HCT116 (cell line): ENCODE measurements around the gene MAGEA4. TPM values are rescaled to one million over a fixed set of nuclear protein-coding genes. Genes with fewer than 3 reads are reported as not detected.

Experiments
- ATAC-seq: fragments of 200-7000 bp; cut with Tn5 transposase; 2 replicates; pipeline ENCODE4 v1.9.1; 2020; ENCODE audit warnings: mild to moderate bottlenecking, moderate library complexity
- BruUV-seq: library from RNA; stranded (reverse); fragments of 400-500 nt; replicated peaks from 2 replicates; lab custom pipeline; 2021; lab: Mats Ljungman, UMichigan
- CTCF ChIA-PET: fragments of 300-600 bp; sonication (Branson Sonifier 250); formaldehyde crosslinking; loops from one replicate; lab custom pipeline; 2021; ENCODE audit warnings: antibody characterized with exemption; lab: Charles Lee
- POLR2A ChIA-PET: fragments of 300-600, 350-600 bp; sonication (Branson Sonifier 250); formaldehyde crosslinking; loops from one replicate; lab custom pipeline; 2021; ENCODE audit warnings: antibody characterized with exemption; lab: Charles Lee
- RAD21 ChIA-PET, 2 experiments: fragments of 300-600 bp; sonication (Branson Sonifier 250); formaldehyde crosslinking; loops; one replicate each; lab custom pipeline; 2023; ENCODE audit warnings: low total read pairs in 2 of 2; ENCODE audit not compliant: uncharacterized antibody in 2 of 2, unreplicated experiment in 2 of 2, low non-redundant PET in 1 of 2; lab: Charles Lee
- DNase-seq: peaks from one replicate; pipeline ENCODE4 v3.0.0-alpha.2; 2010; ENCODE audit warnings: low read depth, low spot score
- H2AFZ ChIP-seq: fragments of 200-600 bp; shearing (Covaris generic), sonication (generic); 2 replicates; pipeline ENCODE4 v1.6.1; 2017; ENCODE audit warnings: low read depth, mixed run types, mixed read lengths, antibody characterized with exemption, low read length; ENCODE audit not compliant: poor library complexity, severe bottlenecking
- H3K27ac ChIP-seq: 2 replicates; pipeline ENCODE4 v1.5.1; 2012; ENCODE audit warnings: low read depth, low read length
- H3K27me3 ChIP-seq: fragments of 200-600 bp; sonication (generic); 2 replicates; pipeline ENCODE4 v1.6.1; 2016; ENCODE audit warnings: mixed run types, low read length, mixed read lengths; ENCODE audit not compliant: insufficient read depth
- H3K36me3 ChIP-seq, 2 experiments: fragments of 200-500 bp in 1 of 2; fragments of 200-600 bp in 1 of 2; sonication (Bioruptor generic) in 1 of 2; sonication (generic) in 1 of 2; 2 replicates each; pipeline versions ENCODE4 v1.5.1 to v1.6.1; 2014 to 2016; ENCODE audit warnings: low read length in 2 of 2, inconsistent platforms in 1 of 2, mixed read lengths in 1 of 2, mixed run types in 1 of 2; ENCODE audit not compliant: insufficient read depth in 2 of 2, control insufficient read depth in 1 of 2
- H3K4me1 ChIP-seq, 2 experiments: fragments of 200-600 bp in 1 of 2; sonication (generic) in 1 of 2; 2 replicates each; pipeline versions ENCODE4 v1.5.1 to v1.6.1; 2012 to 2017; ENCODE audit warnings: low read length in 2 of 2, inconsistent platforms in 1 of 2, mild to moderate bottlenecking in 1 of 2, mixed read lengths in 1 of 2, mixed run types in 1 of 2, moderate library complexity in 1 of 2; ENCODE audit not compliant: insufficient read depth in 2 of 2, control insufficient read depth in 1 of 2
- H3K4me2 ChIP-seq: fragments of 200-600 bp; sonication (generic); 2 replicates; pipeline ENCODE4 v1.6.1; 2017; ENCODE audit warnings: mixed run types, low read length, mixed read lengths
- H3K4me3 ChIP-seq, 2 experiments: fragments of 200-600 bp in 1 of 2; sonication (generic) in 1 of 2; replicated peaks in 1 of 2; 2 replicates each; pipeline ENCODE4 v1.5.1; 2011 to 2016; ENCODE audit warnings: low read length in 2 of 2, control low read depth in 1 of 2, low read depth in 1 of 2, mild to moderate bottlenecking in 1 of 2, mixed read lengths in 1 of 2, mixed run types in 1 of 2
- H3K79me2 ChIP-seq: fragments of 200-600 bp; sonication (generic); 2 replicates; pipeline ENCODE4 v1.6.1; 2017; ENCODE audit warnings: mild to moderate bottlenecking, mixed run types, low read length, moderate library complexity, mixed read lengths; ENCODE audit not compliant: insufficient read depth
- H3K9ac ChIP-seq: fragments of 200-600 bp; sonication (generic); 2 replicates; pipeline ENCODE4 v1.6.1; 2016; ENCODE audit warnings: low read length, mixed read lengths
- H3K9me2 ChIP-seq: fragments of 200-600 bp; sonication (generic), shearing (Covaris generic); 2 replicates; pipeline ENCODE4 v1.6.1; 2017; ENCODE audit warnings: mixed run types, mild to moderate bottlenecking, moderate library complexity; ENCODE audit not compliant: insufficient read depth
- H3K9me3 ChIP-seq, 2 experiments: fragments of 200-500 bp in 1 of 2; fragments of 200-600 bp in 1 of 2; sonication (Bioruptor generic) in 1 of 2; sonication (generic) in 1 of 2; 2 replicates each; pipeline ENCODE4 v1.6.1; 2014 to 2017; ENCODE audit warnings: low read length in 2 of 2, mixed read lengths in 2 of 2, inconsistent platforms in 1 of 2, low read depth in 1 of 2, mild to moderate bottlenecking in 1 of 2, mixed run types in 1 of 2, moderate library complexity in 1 of 2; ENCODE audit not compliant: control insufficient read depth in 1 of 2, insufficient read depth in 1 of 2
- H4K20me1 ChIP-seq: fragments of 200-600 bp; sonication (generic), shearing (Covaris generic); 2 replicates; pipeline ENCODE4 v1.6.1; 2017; ENCODE audit warnings: mixed run types, mild to moderate bottlenecking, moderate library complexity; ENCODE audit not compliant: insufficient read depth
- CTCF ChIP-seq, 3 experiments: fragments of 200-600 bp in 1 of 3; sonication (generic) in 1 of 3; IDR thresholded peaks in 2 of 3; conservative IDR thresholded peaks in 1 of 3; 2 replicates each; pipeline ENCODE4 v1.5.1; 2012 to 2017; ENCODE audit warnings: low read depth in 2 of 3, low read length in 2 of 3, antibody characterized with exemption in 1 of 3, borderline replicate concordance in 1 of 3, control low read depth in 1 of 3, mild to moderate bottlenecking in 1 of 3, mixed read lengths in 1 of 3, mixed run types in 1 of 3, moderate library complexity in 1 of 3; ENCODE audit not compliant: insufficient read depth in 1 of 3
- EGR1 ChIP-seq: IDR thresholded peaks from 2 replicates; pipeline ENCODE4 v1.6.1; 2012; ENCODE audit warnings: low read depth
- ELF1 ChIP-seq: IDR thresholded peaks from 2 replicates; pipeline ENCODE4 v1.6.1; 2012; ENCODE audit warnings: low read depth, borderline replicate concordance
- EZH2phosphoT487 ChIP-seq: fragments of 200-600 bp; IDR thresholded peaks from 2 replicates; pipeline ENCODE4 v1.6.1; 2018; ENCODE audit warnings: antibody characterized with exemption, borderline replicate concordance
- JUND ChIP-seq: IDR thresholded peaks from 2 replicates; pipeline ENCODE4 v1.6.1; 2012
- MAX ChIP-seq: IDR thresholded peaks from 2 replicates; pipeline ENCODE4 v1.6.1; 2012
- POLR2A ChIP-seq: IDR thresholded peaks from 2 replicates; pipeline ENCODE4 v1.7.0; 2011; ENCODE audit warnings: borderline replicate concordance; ENCODE audit not compliant: insufficient read depth, insufficient read length; ENCODE audit errors: extremely low read depth
- POLR2AphosphoS5 ChIP-seq: IDR thresholded peaks from 2 replicates; pipeline ENCODE4 v1.6.1; 2011; ENCODE audit warnings: mild to moderate bottlenecking, low read depth, low read length, moderate library complexity
- SIN3A ChIP-seq: IDR thresholded peaks from 2 replicates; pipeline ENCODE4 v1.6.1; 2012; ENCODE audit warnings: low read depth
- SP1 ChIP-seq: IDR thresholded peaks from 2 replicates; pipeline ENCODE4 v1.6.1; 2012; ENCODE audit warnings: low read depth
- YY1 ChIP-seq: IDR thresholded peaks from 2 replicates; pipeline ENCODE4 v1.6.1; 2011; ENCODE audit warnings: low read length, low read depth, moderate library complexity, mild to moderate bottlenecking; ENCODE audit not compliant: insufficient replicate concordance; ENCODE audit errors: extremely low read depth
- ZFX ChIP-seq: fragments of 450-650 bp; IDR thresholded peaks from 2 replicates; pipeline ENCODE4 v1.6.1; 2017
- ZNF274 ChIP-seq: fragments of 200-500 bp; sonication (Bioruptor generic); IDR thresholded peaks from 2 replicates; pipeline ENCODE4 v1.6.1; 2014; ENCODE audit warnings: mild to moderate bottlenecking, low read depth, low read length, inconsistent platforms
- intact Hi-C: fragments of 100-400 bp; cut with micrococcal nuclease; formaldehyde crosslinking; loops from 2 replicates; pipeline ENCODE4 v1.10.0; 2022
- total RNA-seq: library from RNA; stranded (reverse); gene quantifications from one replicate; pipeline ENCODE4 v1.2.1, GENCODE V29; 2021; ENCODE audit not compliant: unreplicated experiment
- TF ChIP-seq, protein P1 (sequence below): IDR thresholded peaks from 2 replicates; pipeline ENCODE4 v1.6.1; 2011; ENCODE audit warnings: mild to moderate bottlenecking, low read length, moderate library complexity; ENCODE audit not compliant: insufficient replicate concordance; ENCODE audit errors: extremely low read depth
- TF ChIP-seq, protein P2 (sequence below): IDR thresholded peaks from 2 replicates; pipeline ENCODE4 v1.6.1; 2012

The MAGEA4 gene
- total RNA-seq, 1 experiment from 2014 or later = not detected

GRCh38 chrX:151954730-151955129, 42.0 kb downstream of the MAGEA4 start:
- BruUV-seq = no TSS peak

DNA sequence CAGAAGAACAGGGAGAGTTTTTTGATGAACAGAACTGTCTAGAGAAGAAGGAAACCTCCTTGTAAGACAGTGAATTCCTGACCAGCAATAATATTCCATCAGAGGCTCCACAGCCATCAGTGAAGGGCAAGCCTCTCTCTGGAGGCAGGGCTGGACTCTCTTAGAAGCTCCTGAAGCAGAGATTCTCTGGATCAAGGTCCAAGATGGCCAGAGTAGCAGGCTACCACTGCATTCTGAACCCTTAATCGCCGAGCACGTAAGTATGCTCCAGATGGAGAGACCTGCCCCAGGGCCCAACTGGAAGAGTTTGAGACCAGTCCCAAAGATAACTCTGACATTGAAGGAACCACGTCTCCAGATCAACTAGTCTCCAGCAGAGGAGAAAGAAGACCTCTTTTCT, 45.4 kb downstream of the MAGEA4 start:
- Histone ChIP-seq H3K9ac (no peak overlapping the region), H3K27ac (no peak overlapping the region), H3K9me2 (no peaks in the 10 kb centered on the region), H3K9me3 (no peaks in the 10 kb centered on the region), H3K79me2 (no peaks in the 10 kb centered on the region), H3K4me2 (no peak overlapping the region), H3K36me3 (no peaks in the 10 kb centered on the region), H3K4me3 (no peak overlapping the region), H4K20me1 (no peaks in the 10 kb centered on the region), H2AFZ (no peak overlapping the region), H3K4me1 (no peaks in the 10 kb centered on the region), H3K27me3 (no peaks in the 10 kb centered on the region)
- ChIA-PET POLR2A (no interaction called here), RAD21 (no interaction called here), CTCF (no interaction called here)
- no peak for ATAC-seq
- BruUV-seq = no TSS peak
- TF ChIP-seq CTCF (IDR thresholded peaks at IDR 0.05 in 2 of 3, conservative IDR thresholded peaks at IDR 0.05 in 1 of 3; ENCODE audit: borderline replicate concordance in 1 of 3, insufficient read depth in 1 of 3, low read depth in 2 of 3, low read length in 2 of 3) (no peak), POLR2AphosphoS5 (no peak), MAX (no peak), YY1 (no peak), JUND (no peak), EGR1 (no peak), POLR2A (no peak), SP1 (no peak), SIN3A (no peak), ELF1 (no peak), EZH2phosphoT487 (no peak), ZNF274 (no peak)
- TF ChIP-seq, protein P1, sequence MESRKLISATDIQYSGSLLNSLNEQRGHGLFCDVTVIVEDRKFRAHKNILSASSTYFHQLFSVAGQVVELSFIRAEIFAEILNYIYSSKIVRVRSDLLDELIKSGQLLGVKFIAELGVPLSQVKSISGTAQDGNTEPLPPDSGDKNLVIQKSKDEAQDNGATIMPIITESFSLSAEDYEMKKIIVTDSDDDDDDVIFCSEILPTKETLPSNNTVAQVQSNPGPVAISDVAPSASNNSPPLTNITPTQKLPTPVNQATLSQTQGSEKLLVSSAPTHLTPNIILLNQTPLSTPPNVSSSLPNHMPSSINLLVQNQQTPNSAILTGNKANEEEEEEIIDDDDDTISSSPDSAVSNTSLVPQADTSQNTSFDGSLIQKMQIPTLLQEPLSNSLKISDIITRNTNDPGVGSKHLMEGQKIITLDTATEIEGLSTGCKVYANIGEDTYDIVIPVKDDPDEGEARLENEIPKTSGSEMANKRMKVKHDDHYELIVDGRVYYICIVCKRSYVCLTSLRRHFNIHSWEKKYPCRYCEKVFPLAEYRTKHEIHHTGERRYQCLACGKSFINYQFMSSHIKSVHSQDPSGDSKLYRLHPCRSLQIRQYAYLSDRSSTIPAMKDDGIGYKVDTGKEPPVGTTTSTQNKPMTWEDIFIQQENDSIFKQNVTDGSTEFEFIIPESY = no peak
- TF ChIP-seq, protein P2, sequence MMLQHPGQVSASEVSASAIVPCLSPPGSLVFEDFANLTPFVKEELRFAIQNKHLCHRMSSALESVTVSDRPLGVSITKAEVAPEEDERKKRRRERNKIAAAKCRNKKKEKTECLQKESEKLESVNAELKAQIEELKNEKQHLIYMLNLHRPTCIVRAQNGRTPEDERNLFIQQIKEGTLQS = no peak
- no peak for DNase-seq
- intact Hi-C loops = no loop called here

More at GRCh38 chrX:151954730-151955129, 42.0 kb downstream of the MAGEA4 start:
- Histone ChIP-seq H3K9me3 (no peaks in the 10 kb centered on the region), H2AFZ (no peak overlapping the region), H3K27me3 (no peaks in the 10 kb centered on the region), H3K4me2 (no peak overlapping the region), H4K20me1 (no peaks in the 10 kb centered on the region), H3K79me2 (no peaks in the 10 kb centered on the region), H3K4me3 (no peak overlapping the region), H3K4me1 (no peaks in the 10 kb centered on the region), H3K27ac (no peak overlapping the region), H3K9ac (no peak overlapping the region), H3K9me2 (no peaks in the 10 kb centered on the region), H3K36me3 (no peaks in the 10 kb centered on the region)
- intact Hi-C loops = no loop called here
- ChIA-PET RAD21 (no interaction called here), POLR2A (no interaction called here), CTCF (no interaction called here)
- TF ChIP-seq, protein P2 = no peak
- TF ChIP-seq ZFX = no peak
- DNase-seq = no peak
- ATAC-seq = no peak
